ENCODE data around the gene HOPX. TPM values are rescaled to one million over a fixed set of nuclear protein-coding genes. Genes with fewer than 3 reads are reported as not detected.

Gene HOPX
- total and polyA plus RNA-seq, 2 experiments from 2014 or later, result not detected

DNA sequence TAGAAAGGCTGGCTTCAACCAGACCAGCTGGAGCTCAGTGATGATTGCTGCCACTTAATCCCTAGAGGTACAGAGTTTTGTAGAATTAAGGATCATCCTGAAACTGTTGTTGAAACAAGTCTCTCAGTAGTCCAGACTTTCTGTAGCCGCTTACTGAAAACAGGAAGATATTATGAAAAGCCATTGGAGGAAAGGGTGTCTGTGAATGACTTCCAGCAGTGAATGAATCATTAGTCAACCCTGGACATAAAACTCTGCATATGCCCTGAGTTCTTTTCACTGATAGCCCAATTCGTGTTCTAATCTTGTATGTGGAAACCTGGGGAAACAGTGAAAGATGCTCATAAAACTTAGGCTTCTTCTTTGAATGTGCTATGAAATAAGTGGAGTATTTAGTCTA is 14.8 kb downstream of the HOPX start (continued):
- TF ChIP-seq ZNF114 (CRISPR knock-in tag; IDR thresholded peaks at IDR 0.05) (no peak), EZH2 (IDR thresholded peaks at IDR 0.05; ENCODE audit: low read depth, unreplicated experiment) (no peak), CREB1 (CRISPR knock-in tag; IDR thresholded peaks at IDR 0.05; ENCODE audit: low read depth) (no peak), REST (IDR thresholded peaks at IDR 0.05; ENCODE audit: unreplicated experiment) (no peak)
- TF ChIP-seq, protein P1, sequence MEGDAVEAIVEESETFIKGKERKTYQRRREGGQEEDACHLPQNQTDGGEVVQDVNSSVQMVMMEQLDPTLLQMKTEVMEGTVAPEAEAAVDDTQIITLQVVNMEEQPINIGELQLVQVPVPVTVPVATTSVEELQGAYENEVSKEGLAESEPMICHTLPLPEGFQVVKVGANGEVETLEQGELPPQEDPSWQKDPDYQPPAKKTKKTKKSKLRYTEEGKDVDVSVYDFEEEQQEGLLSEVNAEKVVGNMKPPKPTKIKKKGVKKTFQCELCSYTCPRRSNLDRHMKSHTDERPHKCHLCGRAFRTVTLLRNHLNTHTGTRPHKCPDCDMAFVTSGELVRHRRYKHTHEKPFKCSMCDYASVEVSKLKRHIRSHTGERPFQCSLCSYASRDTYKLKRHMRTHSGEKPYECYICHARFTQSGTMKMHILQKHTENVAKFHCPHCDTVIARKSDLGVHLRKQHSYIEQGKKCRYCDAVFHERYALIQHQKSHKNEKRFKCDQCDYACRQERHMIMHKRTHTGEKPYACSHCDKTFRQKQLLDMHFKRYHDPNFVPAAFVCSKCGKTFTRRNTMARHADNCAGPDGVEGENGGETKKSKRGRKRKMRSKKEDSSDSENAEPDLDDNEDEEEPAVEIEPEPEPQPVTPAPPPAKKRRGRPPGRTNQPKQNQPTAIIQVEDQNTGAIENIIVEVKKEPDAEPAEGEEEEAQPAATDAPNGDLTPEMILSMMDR (conservative IDR thresholded peaks at IDR 0.05; ENCODE audit: low read depth in 2 of 2), result no peak

DNA sequence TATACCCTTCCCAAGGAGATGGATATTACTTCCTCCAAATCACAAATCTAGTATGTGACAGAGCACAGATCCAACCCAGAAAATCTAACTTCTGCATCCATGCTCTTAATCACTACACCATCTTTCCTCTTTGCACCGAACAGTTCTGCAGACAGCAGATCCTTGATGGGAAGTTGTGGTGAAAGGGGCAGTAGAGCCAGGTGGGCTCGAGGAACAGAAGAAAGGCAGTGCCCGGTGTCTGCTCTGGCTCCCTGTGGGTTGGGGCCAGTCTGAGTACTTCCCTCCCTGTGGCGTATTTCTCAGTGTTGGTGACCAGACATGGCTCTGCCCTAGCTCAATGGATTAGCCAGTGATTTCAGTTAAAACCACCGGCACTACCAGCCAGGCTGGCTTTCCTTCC is 15.3 kb downstream of the HOPX start:
- Histone ChIP-seq H2AFZ (no peak overlapping the region), H3K4me2 (no peak overlapping the region), H3K4me1 (ENCODE audit: insufficient read depth) (peaks cover 11% of the 10 kb centered on the region; the same call in 1 of the 2 replicates), H3K27ac (ENCODE audit: low read depth) (no peak overlapping the region), H3K79me2 (replicated peaks; ENCODE audit: insufficient read depth) (no peaks in the 10 kb centered on the region), H3K9me2 (ENCODE audit: insufficient read depth) (no peaks in the 10 kb centered on the region), H3F3A (replicated peaks; ENCODE audit: low read depth) (no peaks in the 10 kb centered on the region), H4K20me1 (replicated peaks; ENCODE audit: insufficient read depth) (no peaks in the 10 kb centered on the region), H3K27me3 (ENCODE audit: insufficient read depth) (peaks cover 17% of the 10 kb centered on the region), H3K36me3 (ENCODE audit: insufficient read depth) (no peaks in the 10 kb centered on the region), H3K4me3 (no peak overlapping the region)
- H3K4me1 Mint-ChIP-seq, result peaks cover 23% of the 10 kb centered on the region
- no peak overlapping the region for H3K4me3 Mint-ChIP-seq
- no peak for DNase-seq (ENCODE audit: low spot score)
- no peak overlapping the region for H3K27ac Mint-ChIP-seq
- no peak for ATAC-seq
- H3K9me3 Mint-ChIP-seq, result no peaks in the 10 kb centered on the region
- H3K27me3 Mint-ChIP-seq (ENCODE audit: insufficient read depth, low read depth, poor library complexity), result peaks cover 4% of the 10 kb centered on the region
- H3K36me3 Mint-ChIP-seq (ENCODE audit: low read depth), result no peaks in the 10 kb centered on the region
- TF ChIP-seq ZNF462 (CRISPR knock-in tag; IDR thresholded peaks at IDR 0.05) (no peak), JUNB (IDR thresholded peaks at IDR 0.05; ENCODE audit: unreplicated experiment) (no peak), EZH2 (IDR thresholded peaks at IDR 0.05; ENCODE audit: low read depth, unreplicated experiment) (no peak), REST (IDR thresholded peaks at IDR 0.05; ENCODE audit: unreplicated experiment) (no peak), NANOG (IDR thresholded peaks at IDR 0.05; ENCODE audit: borderline replicate concordance) (no peak)
